ENCODE data around the gene MICAL3.

Gene MICAL3

GRCh38 chr22:17828502-17829080 lies 195.8 kb downstream of the MICAL3 start:
- DNase-seq, result no peak

GRCh38 chr22:17827466-17827865 lies 196.9 kb downstream of the MICAL3 start:
- DNase-seq, result no peak

- DNase-seq, result no peak
Observed at GRCh38 chr22:17825876-17826550, 198.3 kb downstream of the MICAL3 start.

GRCh38 chr22:17824457-17824856 lies 199.9 kb downstream of the MICAL3 start:
- DNase-seq, result no peak

GRCh38 chr22:17823964-17824363 lies 200.4 kb downstream of the MICAL3 start:
- DNase-seq, result no peak

- DNase-seq, result no peak
Observed at GRCh38 chr22:17823226-17823625, 201.1 kb downstream of the MICAL3 start.

- DNase-seq, result no peak
Observed at GRCh38 chr22:17822087-17822486, 202.3 kb downstream of the MICAL3 start.

- no peak for DNase-seq
Observed at GRCh38 chr22:17820879-17821439, 203.4 kb downstream of the MICAL3 start.

- no peak for DNase-seq
Observed at GRCh38 chr22:17818649-17819048, 205.7 kb downstream of the MICAL3 start.

- DNase-seq, result no peak
Observed at GRCh38 chr22:17818180-17818579, 206.2 kb downstream of the MICAL3 start.

- no peak for DNase-seq
Observed at GRCh38 chr22:17817511-17818065, 206.8 kb downstream of the MICAL3 start.

GRCh38 chr22:17817079-17817478 lies 207.3 kb downstream of the MICAL3 start:
- DNase-seq, result no peak

GRCh38 chr22:17816649-17817048 lies 207.7 kb downstream of the MICAL3 start:
- DNase-seq, result no peak

- no peak for DNase-seq
Observed at GRCh38 chr22:17815703-17816254, 208.6 kb downstream of the MICAL3 start.

- DNase-seq, result no peak
Observed at GRCh38 chr22:17814830-17815229, 209.5 kb downstream of the MICAL3 start.

GRCh38 chr22:17814084-17814483 lies 210.3 kb downstream of the MICAL3 start:
- no peak for DNase-seq

- DNase-seq, result no peak
Observed at GRCh38 chr22:17811119-17811518, 213.2 kb downstream of the MICAL3 start.

- no peak for DNase-seq
Observed at GRCh38 chr22:17810570-17811116, 213.7 kb downstream of the MICAL3 start.

- DNase-seq, result no peak
Observed at GRCh38 chr22:17808693-17809403, 215.5 kb downstream of the MICAL3 start.

GRCh38 chr22:17807578-17808410 lies 216.6 kb downstream of the MICAL3 start:
- peak; percentile 45 for DNase-seq

GRCh38 chr22:17807086-17807485 lies 217.3 kb downstream of the MICAL3 start:
- no peak for DNase-seq

GRCh38 chr22:17806437-17806836 lies 217.9 kb downstream of the MICAL3 start:
- DNase-seq, result no peak

All from femur (tissue), 1 donor.